Stimulated activated CD4-positive, alpha-beta T cell treated with anti-CD3 and anti-CD28 coated beads, Interleukin-15, amount 100 ng/mL, for 24 hours (primary cell): Measurements from ENCODE around the gene RNASEL.
"Not testable (repeated sequence)": the region's sequence is repeated elsewhere in the genome, so short reads cannot be mapped to it uniquely, and the experiment has no call there.

Experiments used
- DNase-seq: peaks from one replicate; pipeline ENCODE4 v3.0.0-alpha.2; 2020

RNASEL gene

DNA sequence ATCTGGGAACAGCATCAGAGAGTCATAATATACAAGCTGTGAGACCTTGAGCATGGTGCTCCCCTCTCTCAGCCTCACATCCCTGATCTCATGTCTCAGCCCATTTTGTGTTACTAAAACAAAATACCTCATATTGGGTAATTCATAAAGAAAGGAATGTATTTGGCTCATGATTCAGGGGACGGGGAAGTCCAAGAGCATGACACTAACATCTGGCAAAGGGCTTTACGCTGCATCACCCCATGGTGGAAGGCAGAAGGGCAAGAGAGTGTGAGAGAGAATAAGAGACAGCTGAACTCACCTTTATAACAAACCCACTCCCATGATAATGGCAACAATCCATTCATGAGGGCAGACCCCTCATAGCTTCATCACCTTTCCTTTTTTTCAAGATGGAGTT lies 36.5 kb downstream of the RNASEL start:
- DNase-seq, result no peak

DNA sequence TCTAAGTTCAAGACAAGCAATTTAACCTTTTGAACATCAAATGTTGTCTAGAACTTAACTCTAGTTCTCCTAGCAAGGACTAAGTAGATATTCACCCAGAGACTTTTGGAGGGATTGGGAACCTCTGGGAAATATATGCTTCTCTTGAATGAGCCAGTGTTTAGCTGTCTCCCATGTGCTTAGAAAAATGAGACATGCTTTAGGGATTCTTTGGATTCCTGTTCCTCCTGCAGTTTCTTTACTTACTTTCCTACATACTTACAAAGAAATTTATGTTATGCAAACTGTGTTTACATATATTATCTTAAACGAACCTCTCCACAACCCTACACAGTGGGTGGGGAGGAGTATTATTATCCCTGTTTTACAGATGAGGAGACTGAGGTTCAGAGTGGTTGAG lies 39.2 kb downstream of the RNASEL start:
- no peak for DNase-seq

DNA sequence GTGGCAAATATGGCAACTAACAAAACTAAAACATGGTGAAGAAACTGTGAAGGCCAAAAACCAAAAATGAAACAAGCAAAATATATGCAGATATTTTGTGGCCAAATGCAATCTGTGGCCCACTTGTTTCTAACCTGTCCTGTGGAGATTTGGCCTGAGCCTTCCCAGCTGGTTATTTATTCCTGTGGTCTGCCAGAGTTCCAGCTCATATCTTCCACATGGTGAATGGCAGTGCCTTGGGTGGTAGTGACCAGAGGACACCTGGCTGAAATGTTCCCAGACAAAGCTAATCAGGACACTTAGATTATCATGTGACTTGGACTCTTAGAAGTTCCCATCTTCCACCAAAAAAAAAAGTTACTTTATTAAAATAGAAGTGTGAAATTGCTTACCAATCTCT lies 39.7 kb downstream of the RNASEL start:
- no peak for DNase-seq

DNA sequence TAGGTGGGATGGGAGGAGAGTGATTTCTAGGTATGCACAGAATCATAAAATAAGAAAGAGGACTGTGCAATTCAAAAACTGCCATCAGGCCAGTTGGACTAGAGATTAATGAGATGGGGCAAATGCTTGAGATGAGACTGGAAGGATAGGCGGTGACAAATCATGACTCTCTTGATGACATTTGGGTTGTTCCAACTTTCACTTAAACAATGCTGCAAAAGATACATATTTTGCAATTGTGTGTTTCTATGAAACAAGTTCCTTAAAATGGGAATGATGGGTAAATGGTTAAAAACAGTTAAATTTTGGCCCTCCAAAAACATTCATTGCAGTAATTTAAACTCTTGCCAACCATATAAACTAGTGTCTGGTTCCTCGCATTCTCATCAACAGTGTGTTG lies 55.2 kb downstream of the RNASEL start:
- no peak for DNase-seq

DNA sequence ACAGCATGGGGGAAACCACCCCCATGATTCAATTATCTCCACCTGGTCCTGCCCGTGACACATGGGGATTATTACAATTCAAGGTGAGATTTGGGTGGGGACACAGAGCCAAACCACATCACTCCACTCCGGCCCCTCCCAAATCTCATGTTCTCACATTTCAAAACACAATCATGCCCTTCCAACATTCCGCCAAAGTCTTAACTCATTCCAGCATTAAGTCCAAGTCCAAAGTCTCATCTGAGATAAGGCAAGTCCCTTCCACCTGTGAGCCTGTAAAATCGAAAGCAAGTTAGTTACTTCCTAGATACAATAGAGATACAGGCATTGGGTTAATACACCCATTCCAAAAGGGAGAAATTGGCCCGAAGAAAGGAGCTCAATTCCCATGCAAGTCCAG lies 60.9 kb downstream of the RNASEL start:
- DNase-seq, result not testable (repeated sequence)

DNA sequence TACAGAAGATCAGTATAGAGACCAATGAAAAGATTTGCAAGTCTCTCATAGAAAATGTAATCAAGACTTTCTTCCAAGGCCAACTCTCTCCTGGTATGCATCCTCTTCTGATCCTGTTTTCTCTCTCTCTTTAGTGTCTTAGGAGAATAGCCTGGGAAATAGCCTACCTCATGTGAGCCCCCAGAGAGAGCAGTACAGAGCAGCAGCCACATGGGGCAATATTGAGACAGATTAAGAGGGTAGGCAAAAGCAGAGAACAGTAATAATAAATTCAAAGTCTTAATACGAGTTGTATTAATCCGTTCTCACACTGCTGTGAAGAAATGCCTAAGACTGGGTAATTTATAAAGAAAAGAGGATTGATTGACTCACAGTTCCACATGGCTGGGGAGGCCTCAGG lies 61.4 kb downstream of the RNASEL start:
- DNase-seq, result no peak

DNA sequence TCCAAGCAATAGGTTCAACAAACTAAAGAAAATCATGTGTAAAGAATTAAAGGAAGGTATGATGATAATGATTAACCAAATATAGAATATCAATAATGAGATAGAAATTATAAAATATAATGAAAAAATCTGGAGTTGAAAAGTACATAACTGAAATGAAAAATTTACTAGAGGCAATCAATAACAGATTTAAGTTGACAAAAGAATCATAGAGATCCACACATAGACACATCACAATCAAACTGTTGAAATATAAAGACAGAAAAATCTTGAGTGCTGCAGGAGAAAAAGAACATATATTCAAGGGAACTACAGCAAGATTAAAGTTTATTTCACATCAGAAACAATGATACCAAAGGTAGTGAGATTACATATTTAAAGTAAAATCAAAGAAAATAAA lies 63.7 kb downstream of the RNASEL start:
- no peak for DNase-seq
